GM21390 (cell line): ENCODE results near the gene MAP2K3.
"Not testable (repeated sequence)": the region's sequence is repeated elsewhere in the genome, so short reads cannot be mapped to it uniquely, and the experiment has no call there.

Experiments
- ATAC-seq: cut with Tn5 transposase; IDR thresholded peaks from one replicate; pipeline ENCODE4 v1.9.1; 2021; ENCODE audit not compliant: unreplicated experiment

The MAP2K3 gene

DNA sequence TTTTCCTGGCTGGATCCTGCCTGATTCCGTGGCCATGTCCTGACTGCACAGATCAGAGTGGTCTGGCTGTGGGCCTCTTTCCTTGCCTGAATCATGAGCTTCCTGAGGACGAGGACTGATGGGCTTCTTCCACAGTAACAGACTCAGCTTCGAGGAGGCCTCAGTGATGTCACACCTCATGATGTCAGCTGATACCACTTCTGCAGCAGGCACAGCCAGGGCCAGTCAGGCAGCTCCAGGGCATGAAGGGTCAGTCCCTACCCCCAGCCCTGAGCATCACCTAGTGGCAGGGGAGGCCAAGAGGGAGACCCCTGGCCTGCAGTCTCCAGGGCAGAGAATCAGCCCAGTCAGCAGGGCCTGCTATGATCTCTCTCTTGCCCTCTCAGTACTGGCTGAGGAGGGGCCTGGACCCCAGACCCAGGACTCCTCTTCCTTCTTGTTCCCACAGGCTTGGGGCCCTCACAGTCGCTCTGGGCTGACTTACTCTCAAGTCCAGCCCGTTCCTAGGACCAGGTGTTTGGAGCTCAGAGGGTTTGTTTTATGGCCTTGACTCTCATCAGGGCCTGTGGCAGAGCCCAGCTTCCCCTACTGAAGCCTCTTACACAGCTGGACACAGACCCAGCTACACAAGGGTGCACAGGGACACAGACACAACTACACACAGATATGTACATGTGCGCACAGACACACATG, 65.0 kb downstream of the MAP2K3 start:
- not testable (repeated sequence) for ATAC-seq

DNA sequence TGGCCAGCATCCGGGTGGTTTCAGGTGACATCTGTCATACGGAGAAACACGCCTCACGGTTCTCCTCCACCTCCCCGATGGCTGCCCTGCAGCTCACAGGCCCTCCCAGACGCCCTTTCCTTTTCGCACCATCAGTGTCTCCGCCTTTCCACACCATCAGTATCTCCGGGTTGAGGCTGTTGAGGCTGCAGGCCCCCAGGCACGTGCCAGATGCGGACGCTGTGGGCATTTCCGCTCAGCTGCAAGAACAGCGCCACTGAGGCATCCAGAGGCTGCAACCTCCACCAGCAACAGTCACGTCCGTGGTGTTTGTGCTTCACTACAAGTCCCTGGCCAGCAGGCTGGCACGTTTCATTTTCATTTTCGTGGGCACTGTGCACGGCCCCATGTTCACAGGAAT, 66.0 kb downstream of the MAP2K3 start:
- ATAC-seq = not testable (repeated sequence)

DNA sequence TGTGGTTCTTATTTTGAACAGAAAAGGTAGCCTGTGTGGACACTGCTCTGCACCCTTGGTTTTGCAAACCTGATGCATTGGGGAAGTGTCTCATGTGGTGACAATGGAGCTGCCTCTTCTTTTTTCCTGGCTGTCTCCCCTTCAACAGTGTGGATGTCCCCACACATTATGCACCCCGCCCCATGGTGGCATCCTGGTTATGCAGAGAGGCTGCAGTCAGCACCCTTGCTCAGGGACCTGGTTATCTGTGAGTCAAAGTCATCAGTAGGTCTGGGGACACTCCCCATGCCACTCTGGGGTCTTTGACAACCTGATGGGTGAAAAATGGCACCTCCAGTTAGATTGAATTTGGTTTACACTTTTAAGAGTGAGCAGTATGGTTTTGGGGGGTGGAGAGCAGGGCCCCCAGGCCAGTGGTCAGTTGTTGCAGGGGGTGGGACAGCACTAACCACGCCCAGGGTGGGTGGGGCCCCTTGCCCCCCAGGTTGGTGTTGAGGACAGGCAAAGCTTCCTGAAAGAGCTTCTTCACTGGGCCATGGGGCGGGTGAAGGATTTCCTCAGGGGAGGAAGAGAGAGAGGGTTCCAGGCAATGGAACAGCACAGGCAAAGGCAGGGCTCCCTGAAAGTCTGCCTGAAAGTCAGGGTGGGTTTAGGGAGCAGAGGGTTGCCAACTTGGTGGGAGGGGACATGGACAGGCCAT, 67.0 kb downstream of the MAP2K3 start:
- no peak for ATAC-seq

DNA sequence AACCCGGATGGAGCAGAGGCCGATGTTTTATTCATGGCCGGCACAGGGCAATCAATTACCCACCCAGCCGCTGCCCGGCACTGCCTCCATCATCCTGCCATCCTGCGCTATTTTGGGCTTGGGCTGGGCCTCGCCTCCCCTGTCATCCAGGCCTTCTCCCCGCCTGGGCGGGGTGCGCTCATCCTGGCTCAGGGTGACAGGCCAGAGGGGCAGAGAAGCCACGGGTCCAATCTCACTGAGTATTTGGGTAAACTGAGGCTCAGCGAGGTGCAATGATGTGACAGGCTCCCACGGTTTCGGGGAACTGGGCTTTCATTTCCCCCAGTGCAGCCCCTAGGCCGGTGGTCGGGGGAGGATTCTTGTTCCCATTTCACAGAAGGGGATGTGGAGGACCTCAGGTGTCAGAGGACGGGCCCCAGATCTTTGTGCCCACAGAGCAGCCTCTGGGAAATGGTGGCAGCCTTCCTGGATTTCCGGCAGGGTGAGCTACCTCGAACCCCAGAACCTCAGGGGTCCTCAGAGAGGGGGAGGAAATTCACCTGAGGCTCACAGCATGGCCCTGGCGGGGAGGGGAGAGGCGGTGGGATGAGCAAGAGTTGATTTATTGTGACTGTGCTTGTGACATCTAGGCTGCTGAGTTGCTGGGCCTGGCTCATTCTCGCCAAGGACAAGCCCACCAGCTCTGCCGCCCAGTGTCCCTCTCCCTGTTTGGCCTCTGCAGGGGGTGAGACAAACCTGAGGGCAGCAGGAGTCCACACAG, 67.9 kb downstream of the MAP2K3 start:
- no peak for ATAC-seq

DNA sequence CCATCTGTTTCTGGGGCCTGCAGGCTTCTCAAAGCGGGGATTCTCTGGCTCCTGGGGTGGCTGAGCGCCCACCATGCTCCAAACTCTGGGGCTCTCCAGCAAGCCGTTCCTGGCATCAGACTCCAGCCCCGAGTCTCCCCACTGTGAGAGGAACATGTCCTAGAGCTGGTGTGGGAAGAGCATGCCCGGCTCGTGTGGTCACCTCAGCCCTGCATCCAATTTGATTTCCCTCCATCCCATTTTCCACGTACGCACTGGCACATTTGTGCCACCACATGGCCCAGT, 68.4 kb downstream of the MAP2K3 start:
- ATAC-seq = no peak

DNA sequence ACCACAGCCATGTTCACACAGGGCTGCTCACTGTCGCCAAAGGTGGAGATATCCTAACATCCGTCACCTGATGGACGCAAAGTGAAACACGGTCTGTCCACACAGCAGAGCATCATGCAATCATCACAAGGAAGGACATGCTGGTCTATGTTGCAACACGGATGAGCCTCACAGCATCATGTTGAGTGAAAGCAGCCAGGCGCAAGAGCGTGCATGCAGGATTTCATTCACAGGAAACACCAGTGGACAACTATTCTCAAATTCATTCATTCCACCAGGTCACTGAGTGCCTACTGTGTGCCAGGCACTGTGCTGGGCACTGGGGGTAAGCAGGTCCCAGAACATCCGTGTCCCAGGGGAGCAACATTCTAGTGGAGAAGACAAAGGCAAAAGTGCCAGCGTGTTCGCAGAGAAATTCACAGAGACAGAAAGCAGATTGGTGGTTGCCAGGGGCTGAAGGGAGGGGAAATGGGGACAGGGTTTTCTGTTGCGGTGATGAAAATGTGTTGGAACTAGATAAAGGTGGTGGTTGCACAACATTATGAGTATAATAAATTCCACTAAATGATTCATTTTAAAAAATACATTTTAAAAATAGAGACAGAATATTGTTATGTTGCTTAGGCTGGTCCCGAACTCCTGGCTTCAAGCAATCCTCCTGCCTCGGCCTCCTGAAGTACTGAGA, 69.0 kb downstream of the MAP2K3 start:
- ATAC-seq = no peak

DNA sequence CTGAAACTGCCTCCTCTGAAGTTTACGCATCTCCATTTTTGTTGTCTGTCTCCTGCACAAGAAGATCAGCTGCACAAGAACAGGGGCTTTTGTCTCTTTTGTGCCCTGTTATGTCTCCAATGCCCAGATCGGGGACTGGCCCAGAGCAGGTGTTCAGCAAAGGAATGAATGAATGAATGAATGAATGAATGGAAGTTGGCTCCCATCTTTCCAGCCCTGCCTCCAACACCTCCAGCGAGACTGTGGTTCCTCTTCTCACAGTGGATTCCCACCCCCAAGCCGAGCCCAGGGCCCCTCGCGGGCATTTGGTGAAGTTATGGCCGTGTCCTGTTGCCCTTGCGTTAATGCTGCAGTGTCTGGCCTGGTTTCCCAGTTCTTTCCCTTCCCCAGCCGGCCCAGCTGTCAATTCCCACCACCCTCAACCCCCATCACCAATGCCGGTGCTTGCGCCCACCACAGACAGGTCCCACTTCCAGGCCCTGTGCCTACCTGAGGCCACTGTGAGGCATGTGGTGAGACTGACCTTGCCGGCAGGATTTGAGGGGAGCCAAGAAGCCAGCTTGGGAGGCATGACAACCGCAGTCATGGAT, 70.4 kb downstream of the MAP2K3 start:
- ATAC-seq = no peak

DNA sequence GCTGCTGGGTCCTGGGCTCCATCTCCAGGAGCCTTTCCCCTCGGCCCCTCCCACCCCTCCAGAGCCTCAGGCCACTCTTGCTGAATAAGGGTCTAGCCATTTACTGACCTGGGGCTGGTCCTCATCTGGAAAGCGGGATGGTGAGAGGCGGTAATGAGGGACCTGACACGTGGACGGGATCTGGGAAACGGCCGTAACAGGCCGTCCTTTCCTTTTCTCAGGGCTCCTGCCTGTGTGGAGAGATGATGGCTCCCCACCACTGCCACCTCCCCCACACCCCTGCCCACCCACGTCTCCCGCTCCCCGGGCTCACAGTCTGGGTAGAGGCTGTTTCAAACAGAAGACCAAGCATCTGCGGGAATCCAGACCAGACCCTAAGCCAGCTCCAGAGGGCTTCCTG, 71.1 kb downstream of the MAP2K3 start:
- no peak for ATAC-seq

DNA sequence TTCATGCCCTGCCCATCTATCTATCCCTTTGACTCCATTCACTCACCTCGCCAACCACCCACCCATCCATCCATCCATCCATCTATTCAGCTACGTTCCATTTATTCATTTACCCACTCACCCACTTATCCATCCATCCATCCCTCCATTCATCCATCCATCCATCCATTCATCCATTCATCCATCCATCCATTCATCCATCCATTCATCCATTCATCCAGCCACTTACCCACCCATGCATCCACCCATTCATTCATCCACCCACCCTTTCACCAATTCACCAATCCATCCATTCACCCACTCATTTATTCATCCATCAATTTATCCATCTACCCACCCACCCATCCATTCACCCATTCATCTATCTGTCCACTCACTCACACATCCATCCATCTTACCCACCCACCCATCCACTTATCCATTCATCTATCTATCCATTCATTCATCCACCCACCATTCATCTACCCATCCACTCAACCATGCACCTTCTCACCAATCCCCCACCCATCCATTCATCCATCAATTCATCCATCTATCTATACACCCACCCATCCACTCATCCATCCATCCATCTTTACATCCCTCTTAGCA, 72.1 kb downstream of the MAP2K3 start:
- ATAC-seq = no peak

DNA sequence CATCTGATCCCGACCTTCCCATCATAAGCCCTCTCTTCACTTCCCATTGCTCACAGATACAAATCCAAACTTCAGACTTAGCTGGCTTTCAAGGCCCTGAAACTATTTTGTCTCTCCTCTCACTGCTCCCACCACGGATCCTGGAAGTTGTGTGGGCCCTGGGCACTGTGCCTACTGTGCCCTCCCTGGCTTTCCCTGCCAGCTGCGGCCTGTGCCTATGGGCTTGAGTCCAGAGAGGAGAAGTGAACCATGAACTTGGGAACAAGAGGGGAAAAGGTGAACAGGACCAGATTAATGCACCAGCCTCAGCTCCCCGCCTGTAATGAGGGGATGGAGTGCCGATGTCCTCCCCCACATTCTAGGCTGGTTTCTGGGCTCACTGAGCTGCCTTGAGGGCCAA, 72.8 kb downstream of the MAP2K3 start:
- ATAC-seq = no peak

DNA sequence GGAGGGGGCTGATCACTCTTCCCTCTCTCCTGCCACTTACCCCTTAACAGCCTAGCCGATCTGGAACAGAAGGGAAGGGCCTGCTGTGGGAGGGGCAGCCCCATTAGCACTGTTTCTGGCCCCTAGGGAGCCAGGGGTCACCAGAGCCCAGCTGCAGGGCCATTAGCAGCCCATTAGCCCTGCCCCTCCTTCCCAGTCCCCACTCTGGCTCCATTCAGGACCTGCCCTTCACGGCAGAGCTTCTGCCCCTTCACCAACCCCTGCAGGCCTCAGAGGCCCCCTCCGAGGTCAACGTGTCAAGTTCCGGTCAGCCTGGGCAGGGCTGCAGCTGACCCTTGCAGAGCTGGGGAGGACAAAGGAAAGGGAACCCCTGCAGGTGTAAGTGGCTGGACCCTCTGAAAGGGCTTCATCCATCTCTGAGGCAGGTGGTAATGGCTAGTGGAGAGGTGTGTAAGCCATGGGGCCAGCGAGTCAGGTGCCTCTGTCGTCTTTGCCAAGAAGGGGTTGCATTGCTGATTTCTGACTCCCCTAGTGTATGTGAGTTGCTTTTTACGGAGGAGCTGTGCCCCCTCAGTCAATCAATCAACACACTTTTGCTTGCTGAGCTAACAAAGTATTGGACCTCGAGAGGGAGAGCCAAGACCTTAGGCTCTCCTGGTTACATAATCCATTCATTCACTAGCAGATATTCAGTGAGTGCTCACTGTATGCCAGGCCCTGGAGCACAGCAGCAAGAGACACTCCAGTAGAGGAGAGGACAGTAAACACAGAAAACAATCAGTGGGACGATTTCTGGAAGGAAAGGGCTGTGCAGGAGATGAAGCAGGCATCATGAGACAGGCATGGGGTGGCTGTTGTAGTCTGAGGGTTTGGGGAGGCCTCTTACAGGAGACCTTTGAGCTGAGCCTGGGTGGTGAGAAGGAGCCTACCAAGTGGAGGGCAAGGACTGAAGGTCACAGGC, 73.5 kb downstream of the MAP2K3 start:
- no peak for ATAC-seq

DNA sequence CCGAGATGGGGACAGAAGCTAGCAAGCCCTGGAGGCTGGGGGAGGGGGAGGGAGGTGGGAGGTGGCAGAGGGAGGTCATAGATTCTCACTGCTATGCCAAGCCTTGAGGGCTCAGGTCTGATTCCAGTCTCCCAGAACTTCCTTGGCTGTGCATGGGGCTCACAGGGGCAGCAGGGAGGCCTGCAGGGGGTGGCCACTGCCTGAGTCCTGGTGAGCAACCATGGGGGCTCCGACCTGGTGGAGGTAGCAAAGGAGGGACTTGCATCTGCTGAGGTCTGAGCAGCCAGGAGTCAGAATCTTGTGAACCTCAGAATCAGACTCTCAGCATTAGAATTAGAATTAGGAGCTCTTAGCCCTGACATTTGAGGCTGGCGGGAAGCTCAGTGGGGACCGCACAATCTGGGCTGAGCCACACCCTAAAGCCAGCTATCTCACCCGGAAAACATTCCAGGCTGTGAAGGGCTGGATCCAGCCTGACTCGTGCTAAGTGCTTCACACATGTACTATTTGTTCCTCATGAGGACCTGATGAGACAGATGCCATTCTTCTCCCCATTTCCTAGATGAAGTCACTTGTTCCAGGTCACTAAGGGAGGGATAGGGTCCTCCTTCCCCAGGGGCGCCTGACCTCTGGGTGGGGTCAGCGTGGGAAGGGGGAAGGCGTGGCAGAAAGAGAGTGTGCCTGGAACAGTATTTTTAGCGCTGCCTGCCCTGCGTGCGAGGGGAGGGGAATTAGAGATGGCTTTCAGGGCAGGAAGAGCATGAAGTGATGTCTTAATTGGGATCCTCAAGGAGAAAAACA, 74.4 kb downstream of the MAP2K3 start:
- no peak for ATAC-seq

DNA sequence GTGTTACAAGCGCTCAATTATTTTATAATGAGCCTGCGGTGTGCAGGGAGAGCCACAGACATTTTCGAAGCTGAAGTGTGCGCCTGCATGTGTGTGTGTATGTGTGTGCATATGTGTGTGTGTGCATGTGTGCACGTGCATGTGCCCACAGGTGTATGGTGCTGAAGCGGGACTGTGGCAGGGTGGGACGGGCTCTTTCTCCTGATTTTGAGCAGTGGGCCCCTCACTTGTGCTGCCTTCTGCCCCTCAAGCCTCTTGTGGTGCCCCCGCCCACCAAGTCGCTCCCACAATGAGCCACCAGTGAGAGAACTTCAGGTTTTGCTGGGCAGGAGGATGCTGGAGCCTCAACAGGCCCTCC, 75.0 kb downstream of the MAP2K3 start:
- ATAC-seq = no peak

DNA sequence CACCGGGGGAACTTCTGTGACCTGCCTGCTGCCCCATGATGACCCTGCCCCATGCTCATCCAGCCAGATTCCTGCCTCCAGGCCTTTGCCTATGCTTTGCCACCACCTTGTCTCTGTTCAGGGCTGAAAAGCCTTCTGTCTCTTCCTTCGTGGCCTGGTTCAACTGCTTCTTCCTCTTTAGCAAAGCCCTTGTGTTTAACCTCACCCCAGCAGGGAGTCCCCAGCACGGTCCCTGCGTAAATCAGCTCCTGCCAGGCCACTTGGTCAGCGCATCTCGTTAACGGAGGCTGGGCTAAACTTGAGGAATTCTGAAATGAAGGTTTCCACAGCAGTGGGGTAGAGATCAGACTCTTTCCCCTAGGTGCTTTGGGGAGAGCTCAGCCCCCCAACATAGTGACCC, 75.5 kb downstream of the MAP2K3 start:
- no peak for ATAC-seq

DNA sequence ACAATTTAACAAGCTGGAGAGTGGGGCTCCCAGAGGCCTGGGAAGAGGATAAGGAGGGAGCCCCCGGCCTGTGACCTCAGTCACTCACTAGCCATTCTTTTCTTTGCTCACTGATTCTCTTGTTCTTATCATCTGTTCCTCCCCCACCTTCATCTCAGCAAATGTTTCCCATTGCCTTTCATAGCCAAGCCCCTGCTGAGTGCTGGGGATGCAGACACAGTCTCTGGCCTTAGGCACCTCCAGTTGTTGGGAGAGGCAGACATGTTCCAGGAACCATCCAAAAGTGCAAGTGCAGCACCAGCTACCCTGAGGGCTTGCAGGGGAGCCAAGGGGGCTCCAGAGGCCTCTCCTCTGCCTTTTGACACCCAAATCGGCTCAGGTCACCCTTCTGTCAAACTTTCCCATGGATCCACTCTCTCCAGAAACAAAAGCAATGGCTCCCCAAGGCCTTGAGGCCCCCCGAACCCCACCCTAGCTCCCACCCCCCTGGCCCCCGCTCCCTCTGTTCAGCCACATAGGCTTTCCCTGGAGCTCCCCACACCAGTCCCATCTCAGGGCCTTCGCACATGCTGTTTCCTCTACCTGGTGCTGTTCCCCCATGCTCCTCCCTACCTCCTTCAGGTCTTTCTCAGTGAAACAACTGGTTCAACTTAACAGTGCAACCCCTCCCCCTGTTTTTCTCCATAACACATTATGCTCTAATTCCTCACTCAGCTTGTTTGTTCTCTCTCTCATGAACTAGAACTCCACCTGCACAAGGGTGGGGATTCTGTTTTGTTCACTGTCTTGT, 76.7 kb downstream of the MAP2K3 start:
- ATAC-seq = no peak

DNA sequence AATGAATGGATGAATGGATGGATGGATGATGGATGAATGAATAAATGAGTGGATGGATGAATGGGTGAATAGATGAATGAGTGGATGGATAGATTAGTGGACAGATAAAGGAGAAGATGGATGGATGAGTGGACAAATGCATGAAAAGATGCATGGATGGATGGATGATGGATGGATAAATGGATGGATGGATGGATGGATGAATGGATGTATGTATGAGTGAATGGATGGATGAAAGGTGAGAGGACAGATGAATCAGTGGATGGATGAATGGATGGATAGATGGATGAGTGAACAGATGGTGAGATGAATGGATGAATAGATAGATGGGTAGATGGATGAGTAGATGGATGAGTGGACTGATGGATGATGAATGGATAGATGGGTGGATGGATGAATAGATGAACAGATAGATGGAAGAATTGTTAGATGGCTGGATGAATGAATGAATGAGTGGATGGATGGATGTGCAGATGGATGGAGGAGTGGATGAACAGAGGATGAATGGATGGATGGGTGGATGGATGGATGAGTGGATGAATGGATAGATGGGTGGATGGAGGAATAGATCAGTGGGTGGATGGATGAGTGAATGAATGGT, 77.9 kb downstream of the MAP2K3 start:
- no peak for ATAC-seq

DNA sequence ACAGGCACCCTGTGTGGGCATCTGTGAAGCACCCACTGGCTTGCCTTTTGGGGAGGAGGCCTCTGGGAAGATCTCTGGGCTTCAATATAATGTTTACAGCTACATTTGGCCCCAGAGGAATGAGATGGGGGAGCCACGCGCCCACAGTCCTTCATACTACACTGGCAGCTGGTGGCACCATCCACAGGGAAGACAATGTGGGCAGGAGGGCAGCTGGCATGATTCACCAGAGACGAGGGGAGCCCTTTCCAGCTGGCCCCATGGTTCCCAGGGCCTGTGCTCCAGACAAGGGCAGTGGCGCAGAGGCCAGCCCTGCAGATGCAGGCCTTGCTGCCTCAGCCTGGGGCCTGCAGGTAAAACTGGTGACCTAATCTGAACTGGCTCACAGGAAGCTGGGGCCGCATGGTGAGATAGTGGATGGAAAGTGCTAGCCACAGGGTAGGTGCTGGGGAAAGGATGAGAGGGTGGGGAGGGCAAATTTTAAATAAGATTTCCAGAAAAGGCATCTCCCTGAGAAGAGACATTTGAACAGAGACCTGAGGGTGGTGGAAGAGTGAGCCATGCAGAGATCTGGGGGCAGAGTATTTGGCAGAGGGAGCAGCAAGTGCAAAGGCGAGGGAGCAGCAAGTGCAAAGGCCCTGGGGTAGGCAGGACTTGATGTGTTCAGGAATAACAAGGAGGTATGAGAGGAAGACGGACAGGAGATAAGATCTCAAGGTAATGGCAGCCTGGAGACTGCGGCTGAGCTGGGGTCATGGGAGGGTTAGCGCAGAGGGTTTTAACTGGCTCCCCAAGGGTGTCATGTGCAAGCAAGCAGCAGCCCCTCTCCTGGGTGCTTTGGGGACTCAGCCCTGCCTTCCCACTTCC, 79.5 kb downstream of the MAP2K3 start:
- no peak for ATAC-seq
